NCI-H187 treated with DMSO at 0.1 percent for 48 hours (cell line): ENCODE data around the gene TMBIM1.

ENCODE experiments used
- DNase-seq: peaks from one replicate; lab custom pipeline; 2025; lab: John Stamatoyannopoulos, UW

TMBIM1 gene

GRCh38 chr2:218272531-218273212 is 19.6 kb downstream of the TMBIM1 start:
- DNase-seq = peak; percentile 9

- DNase-seq = no peak
Observed at GRCh38 chr2:218271865-218272530, 20.3 kb downstream of the TMBIM1 start.

GRCh38 chr2:218271487-218271797 is 20.9 kb downstream of the TMBIM1 start:
- DNase-seq = no peak

- no peak for DNase-seq
Observed at GRCh38 chr2:218270721-218271486, 21.4 kb downstream of the TMBIM1 start.

GRCh38 chr2:218269900-218270720 is 22.2 kb downstream of the TMBIM1 start, which contains the start of the genes AAMP and PNKD:
Gene AAMP (minus strand): TSS chr2:218270137. CDS start chr2:218270086, 51 bp downstream.
Gene PNKD (plus strand): TSS chr2:218270519. CDS start chr2:218270536, 17 bp downstream.
- peak; percentile 82 for DNase-seq

- DNase-seq = no peak
Observed at GRCh38 chr2:218267259-218267658, 25.0 kb downstream of the TMBIM1 start.

GRCh38 chr2:218266316-218266979 is 25.9 kb downstream of the TMBIM1 start:
- no peak for DNase-seq

- no peak for DNase-seq
Observed at GRCh38 chr2:218265626-218266025, 26.7 kb downstream of the TMBIM1 start.

- no peak for DNase-seq
Observed at GRCh38 chr2:218264773-218265561, 27.3 kb downstream of the TMBIM1 start.

- no peak for DNase-seq
Observed at GRCh38 chr2:218263817-218264641, 28.3 kb downstream of the TMBIM1 start.

GRCh38 chr2:218262631-218263586 is 29.4 kb downstream of the TMBIM1 start:
- DNase-seq = no peak

GRCh38 chr2:218262237-218262600 is 30.1 kb downstream of the TMBIM1 start:
- DNase-seq = no peak

GRCh38 chr2:218261423-218262236 is 30.7 kb downstream of the TMBIM1 start:
- DNase-seq = no peak

- no peak for DNase-seq
Observed at GRCh38 chr2:218260742-218261422, 31.4 kb downstream of the TMBIM1 start, which contains the start of gene GPBAR1. Gene GPBAR1 (plus strand): TSS chr2:218261015. CDS start chr2:218262725, 1,710 bp downstream.

GRCh38 chr2:218260166-218260565 is 32.1 kb downstream of the TMBIM1 start:
- no peak for DNase-seq

GRCh38 chr2:218259099-218259961 is 33.0 kb downstream of the TMBIM1 start:
- peak; percentile 2 for DNase-seq
